ENCODE measurements around the gene ORC3. TPM values are rescaled to one million over a fixed set of nuclear protein-coding genes. Genes with fewer than 3 reads are reported as not detected.

The ORC3 gene
- total and polyA plus RNA-seq, 2 donors (not counting 1 experiment from before 2014, with no cell fraction given): 16.1 to 31.2 TPM

- WGBS (ENCODE audit: insufficient coverage): under 1% methylated on average over 36 of the region's 36 CpGs
- no peaks in the 10 kb centered on the region for H3K9me3 Mint-ChIP-seq (ENCODE audit: insufficient read depth)
- H3K4me1 Mint-ChIP-seq: peaks cover 53% of the 10 kb centered on the region
- H3K4me1 ChIP-seq (ENCODE audit: control insufficient read depth in 2 of 2, insufficient read depth in 2 of 2, low read length in 2 of 2): peaks cover 18 to 32% of the 10 kb centered on the region in 2 donors
- no peak for ATAC-seq (ENCODE audit: low read depth)
- DNase-seq: no peak
- peak overlapping the region; percentile 97 for H3K4me3 Mint-ChIP-seq
- H3K27me3 Mint-ChIP-seq: no peaks in the 10 kb centered on the region
- intact Hi-C loops (cut with micrococcal nuclease): loop anchor here (2.0 to 10.0 kb wide), 7 partner anchors 97 to 1653 kb away; partner anchors contain the start of genes CFAP206, PM20D2, SMIM8 and UBE2J1
- H4K20me1 ChIP-seq (ENCODE audit: control insufficient read depth, insufficient read depth, low read length, poor library complexity, severe bottlenecking): peaks cover 35% of the 10 kb centered on the region
- H3K4me3 ChIP-seq (ENCODE audit: control extremely low read depth in 1 of 5, extremely low read depth in 1 of 5, insufficient read depth in 1 of 5, low read depth in 2 of 5, low read length in 4 of 5): peak overlapping the region; percentile 86 to 100 (median 90)
- H3K4me2 ChIP-seq (replicated peaks; ENCODE audit: low read depth, low read length, poor library complexity, severe bottlenecking): peak overlapping the region; percentile 78
- peak overlapping the region; percentile 82 for H3K9ac ChIP-seq (ENCODE audit: low read length)
- peak overlapping the region; percentile 64 for H2AFZ ChIP-seq (ENCODE audit: insufficient read depth, low read depth, low read length, poor library complexity, severe bottlenecking)
- H3K27ac ChIP-seq (ENCODE audit: low read length in 2 of 2): peak overlapping the region; percentile 96 to 98
- H3K27ac Mint-ChIP-seq: peak overlapping the region; percentile 99
- no peak for TF ChIP-seq EZH2 (IDR thresholded peaks at IDR 0.05; ENCODE audit: borderline replicate concordance, insufficient read depth, low read depth, low read length, poor library complexity, severe bottlenecking)
- TF ChIP-seq CTCF (IDR thresholded peaks at IDR 0.05): no peak
- POLR2A ChIA-PET: interaction anchor here (0.6 to 1.7 kb wide), 11 partner anchors 10 to 464 kb away, joined by 3 to 10 read pairs (median 4); partner anchors contain the start of gene RARS2
- H3K36me3 ChIP-seq (replicated peaks in 1 of 2; ENCODE audit: control extremely low read depth in 1 of 2, control insufficient read depth in 1 of 2, extremely low read depth in 1 of 2, insufficient read depth in 2 of 2, low read length in 1 of 2): no peaks in the 10 kb centered on the region
- H3K9me3 ChIP-seq (ENCODE audit: control extremely low read depth in 1 of 3, control insufficient read depth in 2 of 3, insufficient read depth in 1 of 3, low read length in 2 of 3): no peaks in the 10 kb centered on the region
- H3K79me2 ChIP-seq (ENCODE audit: control insufficient read depth, insufficient read depth, low read length): peaks cover 64% of the 10 kb centered on the region
- CTCF ChIA-PET: interaction anchor here (0.6 to 1.7 kb wide), 4 partner anchors 24 to 1114 kb away, joined by 3 to 8 read pairs (median 6); no protein-coding TSS in a partner anchor
- no peaks in the 10 kb centered on the region for H3K27me3 ChIP-seq (replicated peaks in 1 of 4; ENCODE audit: control extremely low read depth in 1 of 4, control insufficient read depth in 3 of 4, insufficient read depth in 4 of 4, low read length in 3 of 4)
These were observed 111.4 kb downstream of the ORC3 start for GRCh38 chr6:87701344-87701675.
